Naive thymus-derived CD4-positive, alpha-beta T cell (primary cell): ENCODE results near the gene ARMC7. TPM values are rescaled to one million over a fixed set of nuclear protein-coding genes. Genes with fewer than 3 reads are reported as not detected.
A peak's percentile ranks its signal among the peaks of the same experiment; 100 is the strongest.

Experiments
- ATAC-seq: fragments of 150-1000 bp; cut with Tn5 transposase; 2 replicates; pipeline ENCODE4 v1.10.0; 2021; ENCODE audit warnings: mild to moderate bottlenecking, moderate library complexity
- CTCF ChIA-PET: fragments of 350-600 bp; sonication (Branson Sonifier 250); formaldehyde crosslinking; loops from one replicate; lab custom pipeline; 2021; ENCODE audit warnings: antibody characterized with exemption; lab: Charles Lee
- POLR2A ChIA-PET: fragments of 350-600 bp; sonication (Branson Sonifier 250); formaldehyde crosslinking; loops from one replicate; lab custom pipeline; 2021; ENCODE audit warnings: antibody characterized with exemption, inconsistent platforms; lab: Charles Lee
- DNase-seq, 9 donors: peaks; one replicate each; pipeline versions ENCODE4 v3.0.0 to v3.0.0-alpha.2; 2020 to 2022; ENCODE audit warnings: mixed read lengths in 1 of 9
- H3K27ac ChIP-seq: one replicate; pipeline ENCODE4 v1.7.0; 2013; ENCODE audit warnings: mild to moderate bottlenecking, low read depth, low read length, moderate library complexity
- H3K27me3 ChIP-seq, 2 donors: one replicate each; pipeline ENCODE4 v1.7.0; 2013; ENCODE audit warnings: low read length in 2 of 2, mild to moderate bottlenecking in 2 of 2, moderate library complexity in 2 of 2; ENCODE audit not compliant: control insufficient read depth in 2 of 2, insufficient read depth in 2 of 2
- H3K36me3 ChIP-seq, 3 experiments: 1 replicate in 2 of 3; 2 replicates in 1 of 3; pipeline ENCODE4 v1.7.0; 2013; ENCODE audit warnings: low read length in 3 of 3, mild to moderate bottlenecking in 3 of 3, moderate library complexity in 1 of 3; ENCODE audit not compliant: insufficient read depth in 3 of 3, control insufficient read depth in 2 of 3
- H3K4me1 ChIP-seq, 2 donors: one replicate each; pipeline ENCODE4 v1.7.0; 2013; ENCODE audit warnings: low read length in 2 of 2, mild to moderate bottlenecking in 2 of 2, moderate library complexity in 1 of 2; ENCODE audit not compliant: control insufficient read depth in 2 of 2, insufficient read depth in 2 of 2
- H3K4me3 ChIP-seq: 2 replicates; pipeline ENCODE4 v1.7.0; 2013; ENCODE audit warnings: mild to moderate bottlenecking, low read length
- H3K9me3 ChIP-seq, 3 experiments: 1 replicate in 2 of 3; 2 replicates in 1 of 3; pipeline ENCODE4 v1.7.0; 2013; ENCODE audit warnings: low read length in 3 of 3; ENCODE audit not compliant: control insufficient read depth in 2 of 3
- H3K27ac Mint-ChIP-seq, 9 donors: one replicate each; pipeline ENCODE4 v1.8.0; 2020 to 2022; ENCODE audit warnings: mixed read lengths in 9 of 9, mild to moderate bottlenecking in 8 of 9, moderate library complexity in 5 of 9, inconsistent platforms in 2 of 9
- H3K27me3 Mint-ChIP-seq, 5 donors: one replicate each; pipeline ENCODE4 v1.8.0; 2021 to 2022; ENCODE audit warnings: mixed read lengths in 5 of 5, mild to moderate bottlenecking in 1 of 5
- H3K36me3 Mint-ChIP-seq, 5 donors: one replicate each; pipeline ENCODE4 v1.8.0; 2020 to 2022; ENCODE audit warnings: mixed read lengths in 5 of 5, mild to moderate bottlenecking in 3 of 5, inconsistent platforms in 1 of 5
- H3K4me1 Mint-ChIP-seq, 7 donors: one replicate each; pipeline ENCODE4 v1.8.0; 2020 to 2022; ENCODE audit warnings: mixed read lengths in 7 of 7, mild to moderate bottlenecking in 3 of 7, inconsistent platforms in 1 of 7
- H3K4me3 Mint-ChIP-seq, 10 donors: one replicate each; pipeline ENCODE4 v1.8.0; 2020 to 2022; ENCODE audit warnings: mild to moderate bottlenecking in 10 of 10, mixed read lengths in 10 of 10, moderate library complexity in 6 of 10, inconsistent platforms in 2 of 10
- H3K9me3 Mint-ChIP-seq, 11 donors: one replicate each; pipeline ENCODE4 v1.8.0; 2020 to 2022; ENCODE audit warnings: mixed read lengths in 11 of 11, mild to moderate bottlenecking in 4 of 11, inconsistent platforms in 1 of 11, moderate library complexity in 1 of 11
- intact Hi-C, 2 donors: fragments of 100-400 bp; cut with micrococcal nuclease; formaldehyde crosslinking; loops; one replicate each; pipeline ENCODE4 v1.15.1; 2023
- polyA plus RNA-seq, 2 donors: library from polyadenylated mRNA; unstranded; fragments of 300-500 nt; fragmentation: Illumina TruSeq; gene quantifications; one replicate each; pipeline ENCODE4 v1.2.3, GENCODE V29; 2021
- total RNA-seq, 6 experiments: library from RNA in 5 of 6; stranded (reverse) in 5 of 6; gene quantifications; 1 replicate in 5 of 6; 2 replicates in 1 of 6; pipeline ENCODE4 v1.2.3 and lab custom pipeline; 2021 to 2026

ARMC7 gene
- total and polyA plus RNA-seq, 7 experiments from 2014 or later = 1.8 to 18.9 (median 10.5) TPM

DNA sequence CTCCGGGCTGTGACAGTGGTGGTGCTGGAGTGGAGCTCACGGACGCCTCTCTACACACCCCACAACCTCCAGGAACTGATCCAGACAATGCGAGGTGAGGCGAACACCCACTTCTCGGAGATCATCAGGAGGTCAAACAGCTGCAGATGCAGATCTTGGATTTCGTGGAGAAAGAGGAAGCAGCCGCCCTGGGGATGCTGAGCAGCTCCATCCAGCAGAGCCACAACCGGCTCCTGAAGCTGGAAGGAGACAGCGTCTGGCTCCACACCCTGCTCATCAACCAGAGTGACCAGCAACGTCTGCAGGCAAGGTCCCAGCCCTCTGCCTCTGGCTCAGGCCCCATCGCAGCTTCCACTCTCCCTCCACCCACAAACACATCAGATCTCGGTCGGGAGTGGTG lies 35.2 kb upstream of the ARMC7 start:
- H3K27me3 Mint-ChIP-seq = no peaks in the 10 kb centered on the region
- CTCF ChIA-PET = interaction anchor here (0.5 to 0.6 kb wide), 2 partner anchors 38 to 674 kb away, joined by 3 to 5 read pairs; no protein-coding TSS in a partner anchor
- H3K27ac Mint-ChIP-seq = no peak overlapping the region
- H3K36me3 ChIP-seq = no peaks in the 10 kb centered on the region
- ATAC-seq (no peak), DNase-seq (no peak)
- no peak overlapping the region for H3K4me3 Mint-ChIP-seq
- H3K27ac ChIP-seq = no peak overlapping the region
- H3K4me1 Mint-ChIP-seq = peaks cover 0 to 22% (median 8%) of the 10 kb centered on the region in 7 donors
- H3K4me1 ChIP-seq = peaks cover 0 to 14% of the 10 kb centered on the region in 2 donors
- intact Hi-C loops = no loop called here
- no peaks in the 10 kb centered on the region for H3K36me3 Mint-ChIP-seq
- no peaks in the 10 kb centered on the region for H3K9me3 Mint-ChIP-seq
- H3K4me3 ChIP-seq = no peak overlapping the region
- no peaks in the 10 kb centered on the region for H3K9me3 ChIP-seq
- no peaks in the 10 kb centered on the region for H3K27me3 ChIP-seq
- POLR2A ChIA-PET = interaction anchor here (0.6 to 1.1 kb wide), 2 partner anchors 61 to 106 kb away, joined by 3 read pairs; partner anchors contain the start of gene MRPL58

DNA sequence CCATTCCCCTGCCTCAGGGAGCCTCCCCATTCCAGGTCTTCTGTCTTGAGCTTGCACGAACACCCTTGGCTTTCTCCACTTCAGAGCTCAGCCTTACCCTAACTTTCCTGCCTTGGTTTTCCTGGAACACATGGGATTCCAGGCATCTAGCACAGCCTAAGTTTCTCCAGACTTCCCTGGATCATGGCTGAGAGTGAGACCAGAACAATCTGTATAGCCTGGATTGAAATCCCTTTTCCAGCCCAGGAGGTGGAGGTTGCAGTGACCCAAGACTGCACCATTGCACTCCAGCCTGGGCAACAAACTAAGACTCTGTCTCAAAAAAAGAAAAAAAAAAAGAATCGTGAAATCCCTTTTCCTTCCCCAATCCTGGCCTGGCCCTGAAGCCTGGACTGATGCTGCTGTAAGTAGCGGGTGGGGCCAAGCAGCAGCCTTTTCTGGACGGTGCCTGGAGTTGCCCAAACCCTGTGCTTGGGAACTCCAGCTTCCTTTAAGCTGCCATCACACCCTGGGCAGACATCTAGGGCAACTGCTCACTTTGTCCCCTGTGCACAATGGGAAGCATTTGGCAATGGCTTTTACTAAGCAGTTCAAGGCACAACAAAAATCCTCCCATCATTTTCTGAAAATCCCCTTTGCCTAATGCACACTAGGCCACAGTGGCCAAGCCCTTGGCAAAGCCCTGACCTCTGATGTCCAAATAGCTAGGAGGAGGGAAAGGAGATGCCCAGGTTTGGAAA lies 34.0 kb upstream of the ARMC7 start:
- Histone ChIP-seq H3K4me1 (peaks cover 0 to 14% of the 10 kb centered on the region in 2 donors), H3K27ac (no peak overlapping the region), H3K9me3 (no peaks in the 10 kb centered on the region), H3K36me3 (no peaks in the 10 kb centered on the region), H3K4me3 (no peak overlapping the region), H3K27me3 (no peaks in the 10 kb centered on the region)
- no peak for ATAC-seq
- DNase-seq = no peak
- no peaks in the 10 kb centered on the region for H3K27me3 Mint-ChIP-seq
- peaks cover 0 to 23% (median 4%) of the 10 kb centered on the region in 7 donors for H3K4me1 Mint-ChIP-seq
- intact Hi-C loops = no loop called here
- POLR2A ChIA-PET = interaction anchor here (0.5 to 1.9 kb wide), 9 partner anchors 8 to 174 kb away, joined by 3 to 8 read pairs (median 5); partner anchors contain the start of genes ARMC7, ATP5PD, KCTD2 and SLC16A5
- H3K9me3 Mint-ChIP-seq = no peaks in the 10 kb centered on the region
- H3K4me3 Mint-ChIP-seq = no peak overlapping the region
- CTCF ChIA-PET = interaction anchor here (0.6 to 1.6 kb wide), 3 partner anchors 114 to 386 kb away, joined by 3 to 6 read pairs (median 5); no protein-coding TSS in a partner anchor
- H3K36me3 Mint-ChIP-seq = no peaks in the 10 kb centered on the region
- H3K27ac Mint-ChIP-seq = peak overlapping the region in 3 of 9 donors; percentile 17 to 28 (median 21)

- peaks cover 0 to under 1% (median 0%) of the 10 kb centered on the region in 5 donors for H3K27me3 Mint-ChIP-seq
- no peaks in the 10 kb centered on the region for H3K9me3 Mint-ChIP-seq
- H3K36me3 Mint-ChIP-seq = no peaks in the 10 kb centered on the region
- Histone ChIP-seq H3K27me3 (no peaks in the 10 kb centered on the region), H3K27ac (peak overlapping the region; percentile 61), H3K4me3 (peak overlapping the region; percentile 75), H3K4me1 (peaks cover 0 to 14% of the 10 kb centered on the region in 2 donors), H3K36me3 (no peaks in the 10 kb centered on the region), H3K9me3 (no peaks in the 10 kb centered on the region)
- DNase-seq (no peak), ATAC-seq (no peak)
- H3K27ac Mint-ChIP-seq = peak overlapping the region in 6 of 9 donors; percentile 39 to 78 (median 56)
- peaks cover 0 to 21% (median 5%) of the 10 kb centered on the region in 7 donors for H3K4me1 Mint-ChIP-seq
- peak overlapping the region; percentile 60 to 81 (median 72) for H3K4me3 Mint-ChIP-seq
- ChIA-PET POLR2A (interaction anchor here (1.3 to 1.9 kb wide), 5 partner anchors 9 to 30 kb away, joined by 4 to 8 read pairs (median 5); partner anchors contain the start of genes ATP5PD, KCTD2 and SLC16A5), CTCF (interaction anchor here (0.6 to 1.6 kb wide), 2 partner anchors 13 to 116 kb away, joined by 4 to 6 read pairs; no protein-coding TSS in a partner anchor)
- intact Hi-C loops = no loop called here
These were observed 32.7 kb upstream of the ARMC7 start for GRCh38 chr17:75077072-75077495.

DNA sequence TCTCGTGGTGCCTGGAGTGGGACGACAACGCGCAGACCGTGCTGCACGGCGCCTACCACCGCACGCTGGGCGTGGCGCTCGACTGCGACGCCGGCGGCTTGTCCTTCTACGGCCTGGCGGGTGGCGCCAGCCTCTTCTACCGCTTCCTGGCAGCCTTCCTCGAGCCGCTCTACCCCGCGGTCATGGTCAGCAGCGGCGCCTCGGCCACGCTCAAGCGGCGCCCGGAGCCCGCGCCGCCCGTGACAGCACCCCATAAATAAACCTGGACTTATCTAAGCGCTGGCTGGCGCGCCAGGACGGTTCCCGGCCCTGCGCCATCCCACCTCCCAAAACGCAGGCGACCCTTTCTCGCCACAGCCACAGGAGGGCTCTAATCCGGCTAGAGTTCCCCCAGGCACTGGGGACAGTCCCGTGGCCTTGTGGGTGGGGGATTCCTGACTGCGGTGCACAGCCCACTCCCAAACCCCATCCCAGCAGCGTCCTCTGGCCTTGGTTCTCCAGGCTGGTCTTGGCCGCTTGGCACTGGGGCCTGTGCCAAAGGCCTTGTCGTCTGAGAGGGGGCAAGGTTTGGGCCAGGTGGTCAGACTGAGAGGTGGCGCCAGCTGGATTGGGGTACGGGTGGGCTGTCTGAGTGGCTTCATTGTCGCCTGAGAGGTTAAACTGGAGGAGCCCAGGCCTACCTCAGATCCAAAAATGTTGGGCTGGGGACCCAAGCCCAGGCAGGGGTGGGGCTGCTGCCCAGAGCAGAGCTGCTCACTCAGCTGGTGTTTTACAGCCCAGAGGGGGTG lies 32.1 kb upstream of the ARMC7 start:
- Mint-ChIP-seq H3K9me3 (no peaks in the 10 kb centered on the region), H3K4me3 (peak overlapping the region; percentile 60 to 81 (median 72)), H3K4me1 (peaks cover 3 to 21% (median 8%) of the 10 kb centered on the region in 7 donors), H3K36me3 (no peaks in the 10 kb centered on the region), H3K27me3 (peaks cover 0 to 3% (median 0%) of the 10 kb centered on the region in 5 donors), H3K27ac (peak overlapping the region in 8 of 9 donors; percentile 39 to 78 (median 58))
- no peaks in the 10 kb centered on the region for H3K9me3 ChIP-seq
- H3K36me3 ChIP-seq = no peaks in the 10 kb centered on the region
- H3K27me3 ChIP-seq = no peaks in the 10 kb centered on the region
- intact Hi-C loops = no loop called here
- POLR2A ChIA-PET = interaction anchor here (0.8 to 1.9 kb wide), 10 partner anchors 9 to 42 kb away, joined by 3 to 8 read pairs (median 5); partner anchors contain the start of genes ARMC7, ATP5PD, KCTD2 and SLC16A5
- peaks cover 0 to 14% of the 10 kb centered on the region in 2 donors for H3K4me1 ChIP-seq
- peak overlapping the region; percentile 75 for H3K4me3 ChIP-seq
- ATAC-seq (peak; percentile 90), DNase-seq (peak in 8 of 9 donors; percentile 34 to 57 (median 48))
- peak overlapping the region; percentile 61 for H3K27ac ChIP-seq
- CTCF ChIA-PET = interaction anchor here (0.6 kb wide), 1 partner anchor 12 kb away, joined by 4 read pairs; no protein-coding TSS in a partner anchor

GRCh38 chr17:75078284-75079022 lies 31.3 kb upstream of the ARMC7 start:
- H3K27ac Mint-ChIP-seq = peak overlapping the region in 5 of 9 donors; percentile 39 to 78 (median 43)
- intact Hi-C loops = no loop called here
- peaks cover 5 to 21% (median 9%) of the 10 kb centered on the region in 7 donors for H3K4me1 Mint-ChIP-seq
- H3K4me3 ChIP-seq = no peak overlapping the region
- H3K27me3 Mint-ChIP-seq = peaks cover 0 to 3% (median 0%) of the 10 kb centered on the region in 5 donors
- POLR2A ChIA-PET = interaction anchor here (0.5 to 1.3 kb wide), 6 partner anchors 9 to 59 kb away, joined by 3 to 5 read pairs (median 4); partner anchors contain the start of genes ARMC7 and SLC16A5
- ATAC-seq (no peak), DNase-seq (no peak)
- no peaks in the 10 kb centered on the region for H3K36me3 Mint-ChIP-seq
- H3K27me3 ChIP-seq = no peaks in the 10 kb centered on the region
- no peaks in the 10 kb centered on the region for H3K9me3 Mint-ChIP-seq
- peaks cover 0 to 14% of the 10 kb centered on the region in 2 donors for H3K4me1 ChIP-seq
- no peaks in the 10 kb centered on the region for H3K9me3 ChIP-seq
- no peak overlapping the region for H3K27ac ChIP-seq
- CTCF ChIA-PET = interaction anchor here (1.4 kb wide), 1 partner anchor 12 kb away, joined by 4 read pairs; no protein-coding TSS in a partner anchor
- no peaks in the 10 kb centered on the region for H3K36me3 ChIP-seq
- peak overlapping the region in 5 of 10 donors; percentile 14 to 77 (median 74) for H3K4me3 Mint-ChIP-seq
